Activated CD4-positive, alpha-beta T cell treated with anti-CD3 and anti-CD28 coated beads, Interleukin-2, amount 10 ng/mL, durations not matched to agents 7 days and 5 days (primary cell): ENCODE results near the gene MAD1L1. TPM values are rescaled to one million over a fixed set of nuclear protein-coding genes. Genes with fewer than 3 reads are reported as not detected.
"Not testable (repeated sequence)": the region's sequence is repeated elsewhere in the genome, so short reads cannot be mapped to it uniquely, and the experiment has no call there.

Experiments used
- CTCF ChIA-PET: fragments of 350-600 bp; sonication (Branson Sonifier 250); formaldehyde crosslinking; loops from one replicate; lab custom pipeline; 2021; ENCODE audit warnings: antibody characterized with exemption; lab: Charles Lee
- POLR2A ChIA-PET: fragments of 350-600 bp; sonication (Branson Sonifier 250); formaldehyde crosslinking; loops from one replicate; lab custom pipeline; 2021; ENCODE audit warnings: antibody characterized with exemption; lab: Charles Lee
- DNase-seq: peaks from one replicate; pipeline ENCODE4 v3.0.0-alpha.2; 2020
- H3K27ac Mint-ChIP-seq: one replicate; pipeline ENCODE4 v1.8.0; 2021; ENCODE audit warnings: mild to moderate bottlenecking, moderate library complexity, mixed read lengths
- H3K27me3 Mint-ChIP-seq: one replicate; pipeline ENCODE4 v1.8.0; 2021; ENCODE audit warnings: mixed read lengths
- H3K36me3 Mint-ChIP-seq: one replicate; pipeline ENCODE4 v1.8.0; 2021; ENCODE audit warnings: low read depth, mixed read lengths
- H3K4me1 Mint-ChIP-seq: one replicate; pipeline ENCODE4 v1.8.0; 2021; ENCODE audit warnings: mixed read lengths
- H3K4me3 Mint-ChIP-seq: one replicate; pipeline ENCODE4 v1.8.0; 2021; ENCODE audit warnings: mild to moderate bottlenecking, moderate library complexity, mixed read lengths
- H3K9me3 Mint-ChIP-seq: one replicate; pipeline ENCODE4 v1.8.0; 2021; ENCODE audit warnings: mixed read lengths
- total RNA-seq, 2 experiments: library from RNA; stranded (reverse); gene quantifications; one replicate each; pipeline ENCODE4 v1.2.3, GENCODE V29; 2021

The MAD1L1 gene
- total RNA-seq, 2 experiments from 2014 or later = 125 to 127 TPM

DNA sequence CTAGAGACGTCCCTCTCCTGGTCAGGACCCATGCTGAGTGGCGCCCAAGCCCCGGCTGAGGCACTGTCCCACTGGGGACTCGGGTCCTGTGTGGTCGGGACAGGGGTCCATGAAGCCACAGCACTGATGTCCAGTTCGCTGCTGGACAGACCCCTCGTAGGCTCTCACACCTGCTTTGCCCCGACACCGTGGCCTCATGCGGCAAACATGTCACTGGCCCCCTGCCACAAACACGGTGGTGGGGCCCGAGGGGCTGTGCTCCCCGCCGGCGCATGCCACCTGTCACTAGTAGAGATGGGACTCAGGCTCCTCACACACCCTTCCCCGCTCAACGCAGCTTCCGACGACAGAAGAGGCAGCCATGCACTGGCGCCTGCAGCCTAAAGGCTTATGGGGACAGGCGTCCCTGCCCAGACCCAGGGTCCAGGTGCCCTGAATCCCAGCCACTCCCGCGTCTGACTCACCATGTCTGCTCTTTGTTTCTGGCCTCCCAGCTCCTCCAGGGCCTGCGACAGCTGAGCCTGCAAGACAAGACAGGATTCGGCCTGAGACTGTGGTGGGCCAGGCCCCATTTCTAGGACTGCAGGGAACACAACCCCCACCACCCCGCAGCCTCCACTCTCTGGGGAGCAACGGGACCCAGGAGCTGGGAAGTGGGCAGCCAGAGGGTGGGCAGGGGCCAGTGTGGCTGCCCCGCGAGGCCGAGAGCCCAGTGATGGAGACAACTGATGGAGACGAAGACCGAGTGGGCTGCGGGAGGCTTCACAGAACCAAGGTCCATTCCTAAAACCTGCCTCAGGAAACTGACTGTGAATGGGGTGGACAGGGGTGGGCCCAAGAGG lies 230.9 kb downstream of the MAD1L1 start:
- no peaks in the 10 kb centered on the region for H3K27me3 Mint-ChIP-seq
- no peaks in the 10 kb centered on the region for H3K36me3 Mint-ChIP-seq
- ChIA-PET CTCF (interaction anchor here (0.6 kb wide), 1 partner anchor 789 kb away, joined by 6 read pairs; no protein-coding TSS in a partner anchor), POLR2A (no interaction called here)
- H3K4me1 Mint-ChIP-seq = no peaks in the 10 kb centered on the region
- peak overlapping the region; percentile 25 for H3K27ac Mint-ChIP-seq
- DNase-seq = no peak
- no peak overlapping the region for H3K4me3 Mint-ChIP-seq
- H3K9me3 Mint-ChIP-seq = no peaks in the 10 kb centered on the region

DNA sequence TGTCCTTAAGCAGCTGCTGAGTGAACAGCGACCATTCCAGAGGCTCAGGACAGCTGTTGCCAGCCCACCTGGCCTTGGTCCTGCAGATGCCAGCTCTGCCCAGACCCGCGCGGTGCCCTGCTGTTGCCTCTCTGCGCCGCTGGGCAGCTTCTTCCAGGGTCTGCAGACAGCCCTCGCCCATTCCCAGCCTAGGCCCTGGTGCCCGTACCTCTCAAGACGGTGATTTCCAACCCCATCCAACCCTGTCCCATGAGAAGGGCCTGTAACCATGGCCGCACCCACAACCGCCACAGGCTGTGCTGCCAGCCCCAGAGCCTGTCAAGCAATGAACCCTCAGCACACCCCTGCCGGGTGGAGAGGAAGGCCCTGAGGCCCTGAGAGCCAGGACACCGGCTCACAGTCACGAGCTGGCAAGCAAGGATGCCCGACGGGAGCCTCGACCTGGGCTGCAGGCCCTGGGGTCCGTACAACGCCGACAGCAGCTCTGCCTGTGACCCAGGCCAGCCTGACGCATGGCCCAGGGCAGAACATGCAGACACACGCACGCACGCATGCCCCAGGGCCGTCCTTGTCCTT lies 231.9 kb downstream of the MAD1L1 start:
- POLR2A ChIA-PET = no interaction called here
- CTCF ChIA-PET = interaction anchor here (1.4 kb wide), 1 partner anchor 104 kb away, joined by 3 read pairs; no protein-coding TSS in a partner anchor
- H3K9me3 Mint-ChIP-seq = no peaks in the 10 kb centered on the region
- no peak for DNase-seq
- H3K4me3 Mint-ChIP-seq = no peak overlapping the region
- no peaks in the 10 kb centered on the region for H3K27me3 Mint-ChIP-seq
- H3K36me3 Mint-ChIP-seq = no peaks in the 10 kb centered on the region
- no peak overlapping the region for H3K27ac Mint-ChIP-seq
- no peaks in the 10 kb centered on the region for H3K4me1 Mint-ChIP-seq

DNA sequence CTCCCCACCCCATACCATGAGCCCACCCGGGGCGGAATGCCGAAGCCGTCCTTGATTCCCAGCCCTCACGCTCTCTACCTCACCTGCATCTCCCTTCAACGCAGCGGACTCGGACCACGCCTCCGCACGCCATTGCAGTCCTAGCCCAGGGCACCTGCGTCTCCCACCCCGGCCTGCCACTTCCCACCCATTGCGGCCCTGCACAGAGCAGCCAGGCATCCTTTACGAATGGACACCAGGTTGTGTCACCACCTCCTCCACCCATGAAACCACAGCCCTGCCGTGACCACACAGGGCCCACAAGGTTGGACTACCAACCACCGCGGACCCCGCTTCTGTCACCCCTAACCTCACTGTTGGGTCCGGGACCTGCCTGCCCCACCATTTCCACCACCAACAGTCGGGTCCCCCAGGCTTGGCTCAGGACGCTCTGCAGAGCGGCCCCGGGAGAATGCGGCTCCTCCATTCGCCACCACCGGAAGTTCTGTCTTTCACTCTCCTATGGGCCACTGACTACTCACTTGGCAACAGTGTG lies 232.5 kb downstream of the MAD1L1 start:
- no peak overlapping the region for H3K4me3 Mint-ChIP-seq
- H3K36me3 Mint-ChIP-seq = no peaks in the 10 kb centered on the region
- POLR2A ChIA-PET = no interaction called here
- H3K27ac Mint-ChIP-seq = no peak overlapping the region
- no peaks in the 10 kb centered on the region for H3K4me1 Mint-ChIP-seq
- CTCF ChIA-PET = interaction anchor here (1.4 kb wide), 1 partner anchor 104 kb away, joined by 3 read pairs; no protein-coding TSS in a partner anchor
- no peaks in the 10 kb centered on the region for H3K27me3 Mint-ChIP-seq
- no peaks in the 10 kb centered on the region for H3K9me3 Mint-ChIP-seq
- no peak for DNase-seq

DNA sequence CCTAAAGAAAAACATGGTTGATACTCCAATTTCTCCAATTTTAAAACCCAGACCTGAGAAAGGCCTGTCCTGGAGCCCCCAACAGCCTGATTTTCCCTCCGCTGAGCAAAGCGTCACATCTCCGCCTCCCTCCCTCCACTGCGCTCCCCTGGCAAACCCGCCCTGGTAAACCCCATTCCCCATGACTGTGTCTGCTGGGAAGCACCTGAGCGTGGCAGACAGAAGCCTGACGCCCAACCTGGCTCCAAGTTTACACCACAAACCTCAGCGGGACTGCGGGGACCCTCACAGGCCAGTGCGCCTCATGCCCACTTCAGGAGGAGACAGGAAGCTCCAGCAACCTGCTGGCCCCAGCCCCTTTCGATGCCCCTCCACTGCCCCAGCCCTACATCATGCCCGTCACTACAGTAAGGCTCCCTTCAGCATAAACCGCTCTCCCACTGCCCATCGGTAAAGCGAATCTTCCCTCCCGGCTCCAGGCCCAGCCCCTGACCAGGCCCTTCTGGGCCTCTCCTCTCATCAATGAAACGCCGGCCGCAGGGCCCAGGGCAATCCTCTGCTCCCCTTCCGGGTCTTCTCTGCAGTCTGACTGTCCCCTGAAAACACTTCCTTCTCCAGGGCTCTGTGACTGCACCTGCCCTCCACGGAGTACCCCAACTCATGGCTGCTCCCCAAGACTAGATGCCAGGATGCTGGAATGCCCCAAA lies 233.3 kb downstream of the MAD1L1 start:
- Mint-ChIP-seq H3K27me3 (no peaks in the 10 kb centered on the region), H3K36me3 (no peaks in the 10 kb centered on the region), H3K27ac (no peak overlapping the region), H3K4me3 (no peak overlapping the region), H3K9me3 (no peaks in the 10 kb centered on the region), H3K4me1 (no peaks in the 10 kb centered on the region)
- CTCF ChIA-PET = interaction anchor here (1.4 kb wide), 1 partner anchor 105 kb away, joined by 3 read pairs; no protein-coding TSS in a partner anchor
- no peak for DNase-seq
- POLR2A ChIA-PET = no interaction called here

DNA sequence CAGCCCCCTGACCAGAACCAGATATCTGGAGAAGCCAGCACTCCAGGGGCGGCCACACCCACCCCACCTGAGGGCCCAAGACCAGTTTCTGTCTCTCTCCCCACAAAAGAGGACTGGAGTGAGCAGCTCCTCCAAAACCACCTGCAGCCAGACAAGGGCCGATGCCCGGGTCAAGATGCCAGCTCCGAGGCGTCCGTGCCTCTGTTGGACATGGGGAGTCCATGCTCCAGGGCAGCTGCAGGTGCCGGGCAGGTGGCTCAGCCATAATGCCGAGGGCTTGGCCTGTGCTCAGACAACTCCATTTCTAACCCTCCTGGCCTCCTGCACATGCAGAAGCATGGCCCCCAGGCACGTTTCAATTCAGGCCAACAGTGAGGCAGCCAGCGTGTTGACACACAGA lies 234.6 kb downstream of the MAD1L1 start:
- CTCF ChIA-PET = interaction anchor here (1.3 kb wide), 1 partner anchor 9 kb away, joined by 5 read pairs; no protein-coding TSS in a partner anchor
- POLR2A ChIA-PET = no interaction called here
- Mint-ChIP-seq H3K4me1 (no peaks in the 10 kb centered on the region), H3K27me3 (no peaks in the 10 kb centered on the region), H3K27ac (no peak overlapping the region), H3K9me3 (no peaks in the 10 kb centered on the region), H3K36me3 (no peaks in the 10 kb centered on the region), H3K4me3 (no peak overlapping the region)
- no peak for DNase-seq

DNA sequence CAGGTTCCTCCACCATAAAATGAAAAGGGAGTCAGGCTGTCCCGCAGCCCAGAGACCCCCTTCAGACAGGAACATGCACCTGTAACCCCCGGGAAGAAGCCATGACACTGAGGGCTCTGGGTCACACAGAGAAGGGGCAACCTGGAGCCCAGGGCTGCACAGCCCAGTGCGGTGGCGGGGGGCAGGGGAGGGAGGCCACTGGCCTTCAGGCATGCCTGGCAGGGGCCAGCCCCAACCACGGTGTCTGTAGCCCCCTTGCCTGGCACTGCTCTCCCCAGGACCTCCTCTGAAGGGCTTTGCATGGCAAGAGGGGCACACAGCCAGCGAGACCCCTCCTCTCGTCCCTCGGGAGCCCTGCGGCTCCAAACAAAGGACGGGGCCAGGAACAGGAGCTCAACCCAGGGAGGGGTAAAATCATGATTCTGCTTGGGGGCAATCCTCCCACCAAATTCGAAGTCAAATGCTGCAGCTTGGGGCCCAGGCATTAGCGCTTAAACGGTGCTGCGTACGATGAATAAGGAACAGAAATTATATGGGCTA lies 235.1 kb downstream of the MAD1L1 start:
- Mint-ChIP-seq H3K27me3 (no peaks in the 10 kb centered on the region), H3K9me3 (no peaks in the 10 kb centered on the region), H3K4me3 (no peak overlapping the region), H3K4me1 (peaks cover 1% of the 10 kb centered on the region), H3K36me3 (no peaks in the 10 kb centered on the region), H3K27ac (no peak overlapping the region)
- ChIA-PET POLR2A (no interaction called here), CTCF (interaction anchor here (1.3 kb wide), 1 partner anchor 10 kb away, joined by 5 read pairs; no protein-coding TSS in a partner anchor)
- no peak for DNase-seq

DNA sequence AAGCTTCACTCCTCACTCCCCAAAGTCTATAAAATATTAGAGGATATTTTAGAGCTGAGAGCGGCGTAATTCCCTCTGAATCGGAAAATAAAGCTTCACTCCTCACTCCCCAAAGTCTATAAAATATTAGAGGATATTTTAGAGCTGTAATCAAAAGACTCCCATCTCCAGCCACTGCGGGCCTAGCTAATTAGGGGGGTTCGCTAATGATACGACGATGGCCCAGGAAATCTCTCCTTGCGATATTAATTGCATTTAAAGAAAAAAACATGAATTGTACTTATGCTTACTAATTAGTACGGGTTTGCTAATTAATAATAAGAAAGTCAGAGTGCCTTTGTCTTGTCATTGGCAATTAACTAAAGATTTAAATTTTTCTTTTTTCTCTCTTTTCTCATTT lies 235.9 kb downstream of the MAD1L1 start:
- Mint-ChIP-seq H3K9me3 (no peaks in the 10 kb centered on the region), H3K36me3 (no peaks in the 10 kb centered on the region), H3K4me3 (no peak overlapping the region), H3K4me1 (peaks cover 1% of the 10 kb centered on the region), H3K27me3 (no peaks in the 10 kb centered on the region), H3K27ac (no peak overlapping the region)
- ChIA-PET POLR2A (no interaction called here), CTCF (no interaction called here)
- DNase-seq = no peak

DNA sequence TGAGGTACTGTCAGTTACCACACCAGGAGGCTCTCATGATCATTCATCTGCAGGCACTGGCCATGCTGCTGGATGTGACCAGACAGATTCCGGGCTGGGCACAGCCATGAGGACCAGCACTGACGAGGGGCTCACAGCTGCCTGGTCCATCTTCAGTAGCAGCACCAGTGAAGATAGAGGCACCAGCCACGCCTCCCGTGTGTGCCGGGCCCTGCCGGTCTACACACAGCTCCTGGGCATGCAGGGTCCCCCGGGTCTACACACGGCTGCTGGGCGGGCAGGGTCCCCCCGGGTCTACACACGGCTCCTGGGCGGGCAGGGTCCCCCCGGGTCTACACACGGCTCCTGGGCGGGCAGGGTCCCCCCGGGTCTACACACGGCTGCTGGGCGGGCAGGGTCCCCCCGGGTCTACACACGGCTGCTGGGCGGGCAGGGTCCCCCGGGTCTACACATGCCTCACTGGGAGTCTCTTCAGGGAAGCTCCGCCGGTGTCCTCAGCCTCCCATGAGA lies 236.8 kb downstream of the MAD1L1 start:
- DNase-seq, H3K9me3 Mint-ChIP-seq, H3K4me1 Mint-ChIP-seq, H3K27ac Mint-ChIP-seq, H3K36me3 Mint-ChIP-seq, H3K4me3 Mint-ChIP-seq, POLR2A ChIA-PET, CTCF ChIA-PET, H3K27me3 Mint-ChIP-seq: not testable (repeated sequence)

DNA sequence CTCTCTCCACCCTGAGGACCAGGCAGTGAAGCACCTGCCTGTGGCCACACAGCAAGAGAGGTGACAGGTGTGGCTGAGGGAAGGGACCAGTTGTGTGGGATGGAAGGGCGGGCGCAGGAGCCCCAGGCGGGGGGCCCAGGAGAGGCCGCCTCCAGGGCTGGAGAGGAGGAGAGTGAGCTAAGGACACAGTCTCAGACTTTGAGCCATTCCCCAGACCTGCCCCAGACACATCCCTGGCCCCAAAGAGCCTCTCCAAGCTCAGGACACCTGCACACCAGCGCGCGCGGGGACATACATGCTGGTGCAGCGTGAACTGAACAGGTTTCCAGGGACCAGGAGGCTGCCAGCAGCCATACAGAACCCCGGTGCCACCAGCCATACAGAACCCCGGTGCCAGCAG lies 237.3 kb downstream of the MAD1L1 start:
- CTCF ChIA-PET = no interaction called here
- DNase-seq = no peak
- H3K27ac Mint-ChIP-seq = no peak overlapping the region
- peaks cover 1% of the 10 kb centered on the region for H3K4me1 Mint-ChIP-seq
- H3K36me3 Mint-ChIP-seq = no peaks in the 10 kb centered on the region
- H3K9me3 Mint-ChIP-seq = no peaks in the 10 kb centered on the region
- H3K27me3 Mint-ChIP-seq = no peaks in the 10 kb centered on the region
- no peak overlapping the region for H3K4me3 Mint-ChIP-seq
- POLR2A ChIA-PET = no interaction called here

DNA sequence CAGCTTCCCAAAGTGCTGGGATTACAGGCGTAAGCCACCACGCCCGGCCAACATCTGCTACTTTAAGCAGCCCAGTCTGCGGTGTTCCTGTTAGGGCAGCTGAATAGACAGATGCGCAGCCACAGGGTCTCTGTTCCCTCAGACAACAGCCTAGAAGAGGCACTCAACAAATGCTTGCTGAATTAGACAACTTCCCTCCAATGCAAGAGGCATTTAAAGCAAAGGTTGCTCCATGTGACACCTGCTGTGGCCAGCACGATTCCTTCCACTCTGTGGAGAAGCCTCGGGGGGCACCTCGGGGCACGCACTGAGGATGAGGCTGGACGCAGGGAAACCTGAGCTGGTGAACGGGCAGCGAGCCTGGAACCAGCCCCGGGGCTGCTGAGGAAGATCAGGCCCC lies 237.8 kb downstream of the MAD1L1 start:
- ChIA-PET CTCF (no interaction called here), POLR2A (no interaction called here)
- no peaks in the 10 kb centered on the region for H3K9me3 Mint-ChIP-seq
- H3K36me3 Mint-ChIP-seq = no peaks in the 10 kb centered on the region
- no peak for DNase-seq
- H3K4me1 Mint-ChIP-seq = peaks cover 1% of the 10 kb centered on the region
- H3K4me3 Mint-ChIP-seq = no peak overlapping the region
- H3K27ac Mint-ChIP-seq = no peak overlapping the region
- no peaks in the 10 kb centered on the region for H3K27me3 Mint-ChIP-seq

DNA sequence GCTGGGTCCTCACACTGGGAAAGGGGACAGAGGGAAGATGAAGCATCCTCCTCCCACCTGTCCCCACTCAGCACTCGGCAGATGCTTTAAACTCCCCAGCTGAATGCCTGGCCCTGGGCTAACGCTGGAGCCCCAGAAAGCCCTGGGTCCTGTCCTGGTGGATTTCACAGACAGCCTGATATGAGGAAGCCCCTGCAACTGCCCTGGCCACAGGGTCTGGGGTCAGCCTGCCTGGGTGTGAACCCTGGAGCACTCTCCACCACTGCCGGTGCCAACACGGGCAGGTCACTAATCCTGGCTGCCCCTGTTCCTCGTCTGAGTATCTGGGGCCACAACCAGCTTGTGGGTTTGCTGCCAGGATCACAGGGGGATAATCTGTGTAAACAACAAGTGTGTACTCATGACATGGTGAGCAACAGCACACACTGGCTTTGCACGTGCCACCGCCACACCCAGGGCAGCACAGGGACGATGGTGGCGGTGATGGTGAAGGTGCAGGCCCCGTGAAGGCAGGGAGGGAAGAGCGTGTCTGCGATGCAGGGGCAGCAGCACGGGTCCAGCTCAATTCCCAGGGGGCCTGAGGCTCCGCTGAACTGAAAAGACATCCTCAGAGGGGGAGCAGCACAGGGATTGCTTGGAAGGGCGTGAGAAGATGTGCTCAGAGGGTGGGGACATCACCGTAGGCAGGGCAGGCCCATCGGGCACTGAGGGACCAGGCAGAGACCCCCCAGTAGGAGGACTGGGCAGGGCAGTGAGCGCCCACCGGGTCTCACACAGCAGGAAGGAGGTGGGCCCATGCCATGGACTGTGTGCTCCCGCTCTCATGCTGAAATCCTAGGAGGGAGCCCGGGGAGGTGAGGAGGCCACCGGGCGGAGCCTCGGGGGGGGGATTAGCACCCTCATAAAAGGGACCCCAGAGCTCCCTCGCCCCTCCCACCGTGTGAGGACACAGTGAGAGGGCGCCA lies 238.7 kb downstream of the MAD1L1 start:
- Mint-ChIP-seq H3K27me3 (no peaks in the 10 kb centered on the region), H3K4me1 (peaks cover 1% of the 10 kb centered on the region), H3K27ac (no peak overlapping the region), H3K36me3 (no peaks in the 10 kb centered on the region), H3K4me3 (no peak overlapping the region), H3K9me3 (no peaks in the 10 kb centered on the region)
- no peak for DNase-seq
- CTCF ChIA-PET = no interaction called here
- POLR2A ChIA-PET = no interaction called here
